Measurements from ENCODE around the gene NDUFB8. TPM values are rescaled to one million over a fixed set of nuclear protein-coding genes. Genes with fewer than 3 reads are reported as not detected.
A peak's percentile ranks its signal among the peaks of the same experiment; 100 is the strongest.

Gene NDUFB8
- total and polyA plus RNA-seq, 2 donors (not counting 3 experiments of a cell fraction or from before 2014, with no cell fraction given), result 193 to 526 TPM

GRCh38 chr10:100504096-100504495 lies 25.6 kb downstream of the NDUFB8 start:
- H2AFZ ChIP-seq (ENCODE audit: low read depth, low read length), result no peak overlapping the region
- peaks cover 0 to 2% of the 10 kb centered on the region in 2 experiments for H3K36me3 ChIP-seq (ENCODE audit: control insufficient read depth in 2 of 2, extremely low read depth in 1 of 2, insufficient read depth in 2 of 2, low read length in 2 of 2)
- no peaks in the 10 kb centered on the region for H3K9me1 ChIP-seq (replicated peaks; ENCODE audit: control insufficient read depth, extremely low read depth, insufficient read depth, low read length)
- no peak overlapping the region for H3K4me2 ChIP-seq (ENCODE audit: insufficient read depth, low read length)
- H3K9ac ChIP-seq (replicated peaks; ENCODE audit: extremely low read depth, insufficient read depth, low read length), result no peak overlapping the region
- no peaks in the 10 kb centered on the region for H3K9me3 ChIP-seq (replicated peaks; ENCODE audit: control insufficient read depth, insufficient read depth, low read length)
- CTCF ChIA-PET, result interaction anchor here (1.3 to 2.5 kb wide), 2 partner anchors 11 to 22 kb away, joined by 3 to 10 read pairs; no protein-coding TSS in a partner anchor
- no TSS peak for BruUV-seq (replicated peaks)
- FAIRE-seq, result no peak
- TF ChIP-seq JUN (IDR thresholded peaks at IDR 0.05; ENCODE audit: borderline replicate concordance, insufficient read depth, insufficient read length, low read depth) (no peak), FOS (IDR thresholded peaks at IDR 0.05; ENCODE audit: borderline replicate concordance, insufficient read depth, low read length) (no peak), EZH2 (IDR thresholded peaks at IDR 0.05; ENCODE audit: borderline replicate concordance, low read depth, low read length, severe bottlenecking) (no peak)
- H3K27me3 ChIP-seq (ENCODE audit: control insufficient read depth in 2 of 2, insufficient read depth in 2 of 2, low read length in 2 of 2), result no peaks in the 10 kb centered on the region
- intact Hi-C loops (cut with micrococcal nuclease), result no loop called here
- POLR2A ChIA-PET, result no interaction called here
- H3K4me1 ChIP-seq (ENCODE audit: control insufficient read depth, extremely low read depth, insufficient read depth, low read length), result no peaks in the 10 kb centered on the region
- H3K27ac ChIP-seq (ENCODE audit: insufficient read depth, low read depth, low read length), result no peak overlapping the region
- H4K20me1 ChIP-seq (replicated peaks; ENCODE audit: control insufficient read depth, extremely low read depth, insufficient read depth, low read length), result no peaks in the 10 kb centered on the region
- no peaks in the 10 kb centered on the region for H3K79me2 ChIP-seq (ENCODE audit: control insufficient read depth, insufficient read depth, low read length)
- dilution Hi-C loops (cut with MboI; ENCODE audit: extremely low pct_ligation_motif_present, low sequenced_read_pairs), result no loop called here
- DNase-seq (ENCODE audit: low read depth, low spot score), result no peak
- no peak overlapping the region for H3K4me3 ChIP-seq (replicated peaks in 1 of 3; ENCODE audit: insufficient read depth in 1 of 3, low read depth in 1 of 3, low read length in 3 of 3)

- DNase-seq (ENCODE audit: low read depth, low spot score) (no peak), FAIRE-seq (peak; percentile 46)
- H3K9me1 ChIP-seq (replicated peaks; ENCODE audit: control insufficient read depth, extremely low read depth, insufficient read depth, low read length), result no peaks in the 10 kb centered on the region
- H3K4me3 ChIP-seq (replicated peaks in 1 of 3; ENCODE audit: insufficient read depth in 1 of 3, low read depth in 1 of 3, low read length in 3 of 3), result no peak overlapping the region
- H3K4me1 ChIP-seq (ENCODE audit: control insufficient read depth, extremely low read depth, insufficient read depth, low read length), result no peaks in the 10 kb centered on the region
- intact Hi-C loops (cut with micrococcal nuclease) (no loop called here), dilution Hi-C loops (cut with MboI; ENCODE audit: extremely low pct_ligation_motif_present, low sequenced_read_pairs) (no loop called here)
- ChIA-PET POLR2A (no interaction called here), CTCF (interaction anchor here (1.0 to 1.3 kb wide), 2 partner anchors 10 to 21 kb away, joined by 3 to 4 read pairs; no protein-coding TSS in a partner anchor)
- no peak overlapping the region for H2AFZ ChIP-seq (ENCODE audit: low read depth, low read length)
- no peak overlapping the region for H3K9ac ChIP-seq (replicated peaks; ENCODE audit: extremely low read depth, insufficient read depth, low read length)
- no peaks in the 10 kb centered on the region for H3K27me3 ChIP-seq (ENCODE audit: control insufficient read depth in 2 of 2, insufficient read depth in 2 of 2, low read length in 2 of 2)
- TF ChIP-seq, protein P1, sequence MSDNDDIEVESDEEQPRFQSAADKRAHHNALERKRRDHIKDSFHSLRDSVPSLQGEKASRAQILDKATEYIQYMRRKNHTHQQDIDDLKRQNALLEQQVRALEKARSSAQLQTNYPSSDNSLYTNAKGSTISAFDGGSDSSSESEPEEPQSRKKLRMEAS (IDR thresholded peaks at IDR 0.05; ENCODE audit: insufficient read depth, insufficient read length), result no peak
- no peak for TF ChIP-seq POLR2AphosphoS5 (IDR thresholded peaks at IDR 0.05; ENCODE audit: insufficient read depth, low read depth, low read length)
- TF ChIP-seq, protein P2, sequence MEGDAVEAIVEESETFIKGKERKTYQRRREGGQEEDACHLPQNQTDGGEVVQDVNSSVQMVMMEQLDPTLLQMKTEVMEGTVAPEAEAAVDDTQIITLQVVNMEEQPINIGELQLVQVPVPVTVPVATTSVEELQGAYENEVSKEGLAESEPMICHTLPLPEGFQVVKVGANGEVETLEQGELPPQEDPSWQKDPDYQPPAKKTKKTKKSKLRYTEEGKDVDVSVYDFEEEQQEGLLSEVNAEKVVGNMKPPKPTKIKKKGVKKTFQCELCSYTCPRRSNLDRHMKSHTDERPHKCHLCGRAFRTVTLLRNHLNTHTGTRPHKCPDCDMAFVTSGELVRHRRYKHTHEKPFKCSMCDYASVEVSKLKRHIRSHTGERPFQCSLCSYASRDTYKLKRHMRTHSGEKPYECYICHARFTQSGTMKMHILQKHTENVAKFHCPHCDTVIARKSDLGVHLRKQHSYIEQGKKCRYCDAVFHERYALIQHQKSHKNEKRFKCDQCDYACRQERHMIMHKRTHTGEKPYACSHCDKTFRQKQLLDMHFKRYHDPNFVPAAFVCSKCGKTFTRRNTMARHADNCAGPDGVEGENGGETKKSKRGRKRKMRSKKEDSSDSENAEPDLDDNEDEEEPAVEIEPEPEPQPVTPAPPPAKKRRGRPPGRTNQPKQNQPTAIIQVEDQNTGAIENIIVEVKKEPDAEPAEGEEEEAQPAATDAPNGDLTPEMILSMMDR (IDR thresholded peaks at IDR 0.05; ENCODE audit: extremely low read depth in 1 of 2, insufficient read depth in 1 of 2, low read depth in 1 of 2, low read length in 2 of 2), result no peak
- TF ChIP-seq FOS (IDR thresholded peaks at IDR 0.05; ENCODE audit: borderline replicate concordance, insufficient read depth, low read length), result no peak
- TF ChIP-seq POLR2A (IDR thresholded peaks at IDR 0.05; ENCODE audit: low read depth, low read length), result no peak
- TF ChIP-seq JUN (IDR thresholded peaks at IDR 0.05; ENCODE audit: borderline replicate concordance, insufficient read depth, insufficient read length, low read depth), result no peak
- no peak for TF ChIP-seq EZH2 (IDR thresholded peaks at IDR 0.05; ENCODE audit: borderline replicate concordance, low read depth, low read length, severe bottlenecking)
- TF ChIP-seq GATA2 (IDR thresholded peaks at IDR 0.05; ENCODE audit: insufficient read depth, insufficient read length, low read depth, low read length), result no peak
- no peaks in the 10 kb centered on the region for H3K9me3 ChIP-seq (replicated peaks; ENCODE audit: control insufficient read depth, insufficient read depth, low read length)
- H3K36me3 ChIP-seq (ENCODE audit: control insufficient read depth in 2 of 2, extremely low read depth in 1 of 2, insufficient read depth in 2 of 2, low read length in 2 of 2), result peaks cover 0 to 5% of the 10 kb centered on the region in 2 experiments
- no peak overlapping the region for H3K4me2 ChIP-seq (ENCODE audit: insufficient read depth, low read length)
- H4K20me1 ChIP-seq (replicated peaks; ENCODE audit: control insufficient read depth, extremely low read depth, insufficient read depth, low read length), result no peaks in the 10 kb centered on the region
- BruUV-seq (replicated peaks), result no TSS peak
- H3K27ac ChIP-seq (ENCODE audit: insufficient read depth, low read depth, low read length), result no peak overlapping the region
- no peaks in the 10 kb centered on the region for H3K79me2 ChIP-seq (ENCODE audit: control insufficient read depth, insufficient read depth, low read length)
Measured at GRCh38 chr10:100502926-100503494, 26.7 kb downstream of the NDUFB8 start.
